Omental fat pad (tissue), 4 donors: ENCODE results near the gene SLC38A4. TPM values are rescaled to one million over a fixed set of nuclear protein-coding genes. Genes with fewer than 3 reads are reported as not detected.

ENCODE experiments used
- ATAC-seq: fragments of 150-250 bp; one replicate; pipeline ENCODE4 v1.9.1; 2016; ENCODE audit warnings: mild to moderate bottlenecking, moderate library complexity; ENCODE audit not compliant: low FRiP score
- DNase-seq: peaks from one replicate; pipeline ENCODE4 v3.0.0-alpha.2; 2019; ENCODE audit warnings: low spot score
- CTCF ChIP-seq, 3 donors: fragments of 450-650 bp; IDR thresholded peaks; one replicate each; pipeline ENCODE4 v1.5.1; 2016 to 2017; ENCODE audit warnings: antibody characterized with exemption in 3 of 3, mild to moderate bottlenecking in 3 of 3, moderate library complexity in 2 of 3
- total RNA-seq, 4 donors: library from RNA; depleted of rRNA; stranded (reverse); fragments of >200 nt; gene quantifications; one replicate each; pipeline ENCODE4 v1.1.0, GENCODE V29; 2016

The SLC38A4 gene
- total RNA-seq, 4 donors from 2014 or later: 0.31 to 0.46 TPM; not detected in 2

- TF ChIP-seq CTCF (IDR thresholded peaks at IDR 0.05): no peak
- DNase-seq: no peak
- ATAC-seq: no peak
These were observed 107.9 kb downstream of the SLC38A4 start for GRCh38 chr12:46717868-46718267.

- no peak for TF ChIP-seq CTCF (IDR thresholded peaks at IDR 0.05)
- no peak for DNase-seq
- no peak for ATAC-seq
These were observed 108.6 kb downstream of the SLC38A4 start for GRCh38 chr12:46717159-46717558.
